Endothelial cell of umbilical vein (primary cell): ENCODE results near the gene G6PC2. TPM values are rescaled to one million over a fixed set of nuclear protein-coding genes. Genes with fewer than 3 reads are reported as not detected.

Experiments used
- BruUV-seq: library from RNA; stranded (reverse); fragments of 400-500 nt; replicated peaks from 2 replicates; lab custom pipeline; 2021; lab: Mats Ljungman, UMichigan
- CTCF ChIA-PET: fragments of 300-600, 350-600 bp; sonication (Branson Sonifier 250); formaldehyde crosslinking; loops from one replicate; lab custom pipeline; 2021; ENCODE audit warnings: antibody characterized with exemption, inconsistent platforms; lab: Charles Lee
- POLR2A ChIA-PET: fragments of 300-600, 350-600 bp; sonication (Branson Sonifier 250); formaldehyde crosslinking; loops from one replicate; lab custom pipeline; 2021; ENCODE audit warnings: antibody characterized with exemption, inconsistent platforms; lab: Charles Lee
- DNase-seq: peaks from one replicate; pipeline ENCODE4 v3.0.0-alpha.2; 2011; ENCODE audit warnings: low read depth, low spot score
- FAIRE-seq: peaks from 2 replicates; lab custom pipeline; 2011; peaks lifted over from hg19 to GRCh38; lab: Jason Lieb, UNC
- H2AFZ ChIP-seq: 2 replicates; pipeline ENCODE4 v1.6.0; 2012; ENCODE audit warnings: low read depth, low read length, control low read depth, inconsistent platforms
- H3K27ac ChIP-seq: 2 replicates; pipeline ENCODE4 v1.5.1; 2011; ENCODE audit warnings: low read depth, mild to moderate bottlenecking, control low read depth, low read length, moderate library complexity; ENCODE audit not compliant: insufficient read depth
- H3K27me3 ChIP-seq, 2 experiments: 2 replicates each; pipeline versions ENCODE4 v1.6.0 to v1.6.1; 2011; ENCODE audit warnings: low read length in 2 of 2, mixed read lengths in 1 of 2; ENCODE audit not compliant: control insufficient read depth in 2 of 2, insufficient read depth in 2 of 2
- H3K36me3 ChIP-seq, 2 experiments: 2 replicates in 1 of 2; 3 replicates in 1 of 2; pipeline ENCODE4 v1.5.1; 2011; ENCODE audit warnings: low read length in 2 of 2, mild to moderate bottlenecking in 1 of 2, moderate library complexity in 1 of 2; ENCODE audit not compliant: control insufficient read depth in 2 of 2, insufficient read depth in 2 of 2; ENCODE audit errors: extremely low read depth in 1 of 2
- H3K4me1 ChIP-seq: 3 replicates; pipeline ENCODE4 v1.5.1; 2011; ENCODE audit warnings: mild to moderate bottlenecking, low read length; ENCODE audit not compliant: control insufficient read depth, insufficient read depth; ENCODE audit errors: extremely low read depth
- H3K4me2 ChIP-seq: 2 replicates; pipeline ENCODE4 v1.6.1; 2011; ENCODE audit warnings: low read length, control low read depth, mixed read lengths; ENCODE audit not compliant: insufficient read depth
- H3K4me3 ChIP-seq, 3 experiments: fragments of 200-600 bp in 1 of 3; sonication (generic), shearing (Covaris generic) in 1 of 3; replicated peaks in 1 of 3; 2 replicates each; pipeline ENCODE4 v1.5.1; 2011 to 2016; ENCODE audit warnings: control low read depth in 3 of 3, low read length in 3 of 3, mild to moderate bottlenecking in 2 of 3, inconsistent platforms in 1 of 3, low read depth in 1 of 3, moderate library complexity in 1 of 3; ENCODE audit not compliant: insufficient read depth in 1 of 3
- H3K79me2 ChIP-seq: 2 replicates; pipeline ENCODE4 v1.6.0; 2012; ENCODE audit warnings: low read length, inconsistent platforms; ENCODE audit not compliant: control insufficient read depth, insufficient read depth
- H3K9ac ChIP-seq: replicated peaks from 2 replicates; pipeline ENCODE3; 2011; ENCODE audit warnings: low read length, control low read depth; ENCODE audit not compliant: insufficient read depth; ENCODE audit errors: extremely low read depth
- H3K9me1 ChIP-seq: replicated peaks from 3 replicates; pipeline ENCODE4 v1.6.0; 2011; ENCODE audit warnings: mild to moderate bottlenecking, low read length; ENCODE audit not compliant: control insufficient read depth, insufficient read depth; ENCODE audit errors: extremely low read depth
- H3K9me3 ChIP-seq: replicated peaks from 2 replicates; pipeline ENCODE4 v1.5.1; 2012; ENCODE audit warnings: low read length, inconsistent platforms; ENCODE audit not compliant: control insufficient read depth, insufficient read depth
- H4K20me1 ChIP-seq: replicated peaks from 2 replicates; pipeline ENCODE3; 2011; ENCODE audit warnings: mild to moderate bottlenecking, low read length; ENCODE audit not compliant: control insufficient read depth, insufficient read depth; ENCODE audit errors: extremely low read depth
- EZH2 ChIP-seq: IDR thresholded peaks from 2 replicates; pipeline ENCODE4 v1.6.1; 2012; ENCODE audit warnings: borderline replicate concordance, low read depth, mild to moderate bottlenecking, moderate library complexity, low read length, inconsistent platforms; ENCODE audit not compliant: severe bottlenecking
- FOS ChIP-seq: IDR thresholded peaks from 2 replicates; pipeline ENCODE4 v1.6.1; 2011; ENCODE audit warnings: mild to moderate bottlenecking, low read length, moderate library complexity, borderline replicate concordance; ENCODE audit not compliant: insufficient read depth
- GATA2 ChIP-seq: IDR thresholded peaks from 2 replicates; pipeline ENCODE4 v1.7.0; 2011; ENCODE audit warnings: low read depth, mild to moderate bottlenecking, moderate library complexity, mixed read lengths, low read length; ENCODE audit not compliant: insufficient read length, insufficient read depth
- JUN ChIP-seq: IDR thresholded peaks from 2 replicates; pipeline ENCODE4 v1.6.1; 2011; ENCODE audit warnings: borderline replicate concordance, low read depth; ENCODE audit not compliant: insufficient read length, insufficient read depth
- MYC ChIP-seq: IDR thresholded peaks from one replicate; pipeline ENCODE4 v1.6.1; 2011; ENCODE audit warnings: mild to moderate bottlenecking, low read depth, low read length
- POLR2A ChIP-seq: IDR thresholded peaks from 2 replicates; pipeline ENCODE4 v1.6.1; 2012; ENCODE audit warnings: low read depth, mild to moderate bottlenecking, control low read depth, low read length
- POLR2AphosphoS5 ChIP-seq: IDR thresholded peaks from 2 replicates; pipeline ENCODE4 v1.6.1; 2012; ENCODE audit warnings: low read depth, mild to moderate bottlenecking, control low read depth, low read length, moderate library complexity; ENCODE audit not compliant: insufficient read depth
- dilution Hi-C: fragments of 300-500 bp; cut with MboI; formaldehyde crosslinking; loops from one replicate; pipeline ENCODE4 v1.15.0; 2019; ENCODE audit warnings: low sequenced_read_pairs; ENCODE audit not compliant: extremely low pct_ligation_motif_present
- intact Hi-C: fragments of 100-400 bp; cut with micrococcal nuclease; formaldehyde crosslinking; loops from one replicate; pipeline ENCODE4 v1.10.0; 2022
- polyA plus RNA-seq, 4 experiments: library from polyadenylated mRNA; depleted of rRNA in 3 of 4; stranded (reverse) in 3 of 4; unstranded in 1 of 4; fragments of >200 nt; gene quantifications; 2 replicates each; pipeline versions ENCODE4 v1.2.1 to v1.2.3, GENCODE V29; 2011 to 2012; ENCODE audit warnings: missing spikeins in 1 of 4
- total RNA-seq: library from RNA; stranded (reverse); gene quantifications from 2 replicates; pipeline ENCODE4 v1.2.3, GENCODE V29; 2021
- TF ChIP-seq, protein P1 (sequence below): IDR thresholded peaks from 2 replicates; pipeline ENCODE4 v1.6.1; 2011; ENCODE audit not compliant: insufficient read depth, insufficient read length
- TF ChIP-seq, protein P2 (sequence below), 2 donors: IDR thresholded peaks; 1 replicate in 1 of 2; 2 replicates in 1 of 2; pipeline ENCODE4 v1.5.1; 2011; ENCODE audit warnings: low read length in 2 of 2, mild to moderate bottlenecking in 2 of 2, moderate library complexity in 2 of 2, control low read depth in 1 of 2, inconsistent platforms in 1 of 2, low read depth in 1 of 2; ENCODE audit not compliant: insufficient read depth in 1 of 2; ENCODE audit errors: extremely low read depth in 1 of 2

The G6PC2 gene
- total and polyA plus RNA-seq, 2 donors (not counting 3 experiments of a cell fraction or from before 2014, with no cell fraction given): not detected

DNA sequence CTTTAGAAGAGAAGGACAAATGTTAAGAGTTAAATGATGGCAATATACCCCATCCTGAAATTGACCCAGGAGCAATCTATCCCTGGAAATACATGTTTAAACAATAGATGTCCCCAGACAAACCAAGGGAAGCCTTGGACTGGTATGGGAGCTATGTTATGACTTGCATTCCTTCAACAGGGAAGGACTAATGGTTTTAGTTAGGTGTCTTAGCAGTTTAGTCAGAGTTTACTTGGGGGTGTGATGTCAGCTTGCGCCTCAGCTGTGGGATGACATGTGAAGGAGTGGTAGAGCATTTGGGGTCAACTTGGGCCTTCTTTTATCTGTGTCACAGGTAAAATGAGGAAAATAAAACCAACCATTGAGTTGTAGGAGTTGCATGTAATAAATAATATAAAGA lies 47.6 kb upstream of the G6PC2 start:
- no TSS peak for BruUV-seq
- Histone ChIP-seq H3K9me3 (no peaks in the 10 kb centered on the region), H4K20me1 (no peaks in the 10 kb centered on the region), H3K9ac (no peak overlapping the region), H3K79me2 (no peaks in the 10 kb centered on the region), H2AFZ (no peak overlapping the region), H3K4me2 (no peak overlapping the region), H3K9me1 (no peaks in the 10 kb centered on the region), H3K4me3 (no peak overlapping the region), H3K27me3 (no peaks in the 10 kb centered on the region), H3K36me3 (no peaks in the 10 kb centered on the region), H3K27ac (no peak overlapping the region), H3K4me1 (peaks cover 2% of the 10 kb centered on the region)
- FAIRE-seq: no peak
- CTCF ChIA-PET: no interaction called here
- intact Hi-C loops (no loop called here), dilution Hi-C loops (no loop called here)
- POLR2A ChIA-PET: no interaction called here
- DNase-seq: no peak
- no peak for TF ChIP-seq EZH2
- TF ChIP-seq MYC: no peak
- no peak for TF ChIP-seq POLR2AphosphoS5
- TF ChIP-seq, protein P1, sequence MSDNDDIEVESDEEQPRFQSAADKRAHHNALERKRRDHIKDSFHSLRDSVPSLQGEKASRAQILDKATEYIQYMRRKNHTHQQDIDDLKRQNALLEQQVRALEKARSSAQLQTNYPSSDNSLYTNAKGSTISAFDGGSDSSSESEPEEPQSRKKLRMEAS: no peak
- TF ChIP-seq POLR2A: no peak
- TF ChIP-seq JUN: no peak
- TF ChIP-seq GATA2: no peak
- TF ChIP-seq, protein P2, sequence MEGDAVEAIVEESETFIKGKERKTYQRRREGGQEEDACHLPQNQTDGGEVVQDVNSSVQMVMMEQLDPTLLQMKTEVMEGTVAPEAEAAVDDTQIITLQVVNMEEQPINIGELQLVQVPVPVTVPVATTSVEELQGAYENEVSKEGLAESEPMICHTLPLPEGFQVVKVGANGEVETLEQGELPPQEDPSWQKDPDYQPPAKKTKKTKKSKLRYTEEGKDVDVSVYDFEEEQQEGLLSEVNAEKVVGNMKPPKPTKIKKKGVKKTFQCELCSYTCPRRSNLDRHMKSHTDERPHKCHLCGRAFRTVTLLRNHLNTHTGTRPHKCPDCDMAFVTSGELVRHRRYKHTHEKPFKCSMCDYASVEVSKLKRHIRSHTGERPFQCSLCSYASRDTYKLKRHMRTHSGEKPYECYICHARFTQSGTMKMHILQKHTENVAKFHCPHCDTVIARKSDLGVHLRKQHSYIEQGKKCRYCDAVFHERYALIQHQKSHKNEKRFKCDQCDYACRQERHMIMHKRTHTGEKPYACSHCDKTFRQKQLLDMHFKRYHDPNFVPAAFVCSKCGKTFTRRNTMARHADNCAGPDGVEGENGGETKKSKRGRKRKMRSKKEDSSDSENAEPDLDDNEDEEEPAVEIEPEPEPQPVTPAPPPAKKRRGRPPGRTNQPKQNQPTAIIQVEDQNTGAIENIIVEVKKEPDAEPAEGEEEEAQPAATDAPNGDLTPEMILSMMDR (IDR thresholded peaks at IDR 0.05; ENCODE audit: extremely low read depth in 1 of 2, insufficient read depth in 1 of 2, low read depth in 1 of 2, low read length in 2 of 2): no peak
- TF ChIP-seq FOS: no peak
